GM12878 (cell line): ENCODE data around the gene TIE1. TPM values are rescaled to one million over a fixed set of nuclear protein-coding genes. Genes with fewer than 3 reads are reported as not detected.

ENCODE experiments used
- ATAC-seq: fragments of 200-7000 bp; cut with Tn5 transposase; 3 replicates; pipeline ENCODE4 v1.9.1; 2020; ENCODE audit warnings: mild to moderate bottlenecking, moderate library complexity
- BruUV-seq: library from RNA; stranded (reverse); fragments of 400-500 nt; replicated peaks from 2 replicates; lab custom pipeline; 2021; lab: Mats Ljungman, UMichigan
- CTCF ChIA-PET: fragments of 300-600 bp; sonication (Branson Sonifier 250); formaldehyde crosslinking; extraction: SDS; loops from one replicate; lab custom pipeline; 2021; ENCODE audit warnings: inconsistent platforms; lab: Yijun Ruan, JAX
- POLR2A ChIA-PET: fragments of 350-600 bp; formaldehyde crosslinking; extraction: SDS; loops from one replicate; lab custom pipeline; 2021; ENCODE audit warnings: inconsistent platforms; lab: Charles Lee
- RAD21 ChIA-PET: fragments of 300-600 bp; sonication (Branson Sonifier 250); formaldehyde crosslinking; loops from one replicate; lab custom pipeline; 2023; ENCODE audit warnings: antibody characterized with exemption; ENCODE audit not compliant: unreplicated experiment; lab: Charles Lee
- SMC1A ChIA-PET: fragments of 300-600 bp; sonication (Branson Sonifier 250); formaldehyde crosslinking; loops from one replicate; lab custom pipeline; 2023; ENCODE audit not compliant: unreplicated experiment, uncharacterized antibody; lab: Charles Lee
- DNase-seq: peaks from one replicate; pipeline ENCODE4 v3.0.0-alpha.2; 2011; ENCODE audit warnings: low read depth, low spot score
- FAIRE-seq: peaks from 3 replicates; lab custom pipeline; 2011; peaks lifted over from hg19 to GRCh38; lab: Jason Lieb, UNC
- H2AFZ ChIP-seq: 2 replicates; pipeline ENCODE4 v1.6.0; 2011; ENCODE audit warnings: low read depth, low read length, control low read depth; ENCODE audit not compliant: control insufficient read depth
- H3K27ac ChIP-seq: 2 replicates; pipeline ENCODE4 v1.5.1; 2011; ENCODE audit warnings: control low read depth; ENCODE audit not compliant: control insufficient read depth, insufficient read depth
- H3K27me3 ChIP-seq, 2 experiments: replicated peaks in 1 of 2; 2 replicates each; pipeline versions ENCODE4 v1.6.0 to v1.6.1; 2011; ENCODE audit warnings: low read length in 1 of 2; ENCODE audit not compliant: control insufficient read depth in 2 of 2, insufficient read depth in 2 of 2
- H3K36me3 ChIP-seq, 2 experiments: 2 replicates each; pipeline ENCODE4 v1.5.1; 2011; ENCODE audit warnings: low read length in 1 of 2; ENCODE audit not compliant: control insufficient read depth in 2 of 2, insufficient read depth in 2 of 2
- H3K4me1 ChIP-seq: 2 replicates; pipeline ENCODE4 v1.6.1; 2011; ENCODE audit warnings: mild to moderate bottlenecking, low read length, moderate library complexity, mixed read lengths; ENCODE audit not compliant: control insufficient read depth, insufficient read depth
- H3K4me2 ChIP-seq: 2 replicates; pipeline ENCODE4 v1.6.0; 2011; ENCODE audit warnings: control low read depth; ENCODE audit not compliant: control insufficient read depth, insufficient read depth
- H3K4me3 ChIP-seq: fragments of 200-600 bp; sonication (generic); 2 replicates; pipeline ENCODE4 v1.5.1; 2016
- H3K79me2 ChIP-seq: 2 replicates; pipeline ENCODE4 v1.6.0; 2011; ENCODE audit warnings: low read length; ENCODE audit not compliant: control insufficient read depth, insufficient read depth
- H3K9ac ChIP-seq: 2 replicates; pipeline ENCODE4 v1.8.0; 2011; ENCODE audit warnings: low read length, control low read depth, mixed read lengths; ENCODE audit not compliant: control insufficient read depth, insufficient read depth
- H3K9me3 ChIP-seq: replicated peaks from 3 replicates; pipeline ENCODE4 v1.5.1; 2011; ENCODE audit warnings: mild to moderate bottlenecking, low read length; ENCODE audit not compliant: control insufficient read depth, insufficient read depth
- H4K20me1 ChIP-seq: 2 replicates; pipeline ENCODE4 v1.6.0; 2011; ENCODE audit not compliant: control insufficient read depth, insufficient read depth
- GATAD2B ChIP-seq: fragments of 450-650 bp; conservative IDR thresholded peaks from 2 replicates; pipeline ENCODE4 v1.6.1; 2017; ENCODE audit warnings: low read depth, mild to moderate bottlenecking, moderate library complexity
- IRF5 ChIP-seq: fragments of 450-650 bp; IDR thresholded peaks from 2 replicates; pipeline ENCODE4 v1.6.1; 2017; ENCODE audit warnings: borderline replicate concordance
- JUNB ChIP-seq: IDR thresholded peaks from 2 replicates; pipeline ENCODE4 v1.6.1; 2016; ENCODE audit warnings: antibody characterized with exemption, mild to moderate bottlenecking
- MYC ChIP-seq: IDR thresholded peaks from 2 replicates; pipeline ENCODE4 v1.6.1; 2011; ENCODE audit warnings: mild to moderate bottlenecking, low read length, moderate library complexity, inconsistent platforms; ENCODE audit not compliant: insufficient read depth, insufficient replicate concordance, insufficient read length, severe bottlenecking
- NR2F1 ChIP-seq: fragments of 450-650 bp; conservative IDR thresholded peaks from 2 replicates; pipeline ENCODE4 v1.6.1; 2017; ENCODE audit warnings: mild to moderate bottlenecking
- POLR2A ChIP-seq: IDR thresholded peaks from 2 replicates; pipeline ENCODE4 v1.6.1; 2011; ENCODE audit warnings: low read depth, mild to moderate bottlenecking, low read length
- RAD51 ChIP-seq: fragments of 450-650 bp; IDR thresholded peaks from 2 replicates; pipeline ENCODE4 v1.6.1; 2016; ENCODE audit warnings: moderate library complexity, mild to moderate bottlenecking, inconsistent platforms
- RBBP5 ChIP-seq: fragments of 200-600 bp; sonication (generic); conservative IDR thresholded peaks from 2 replicates; pipeline ENCODE4 v1.6.1; 2016
- RCOR1 ChIP-seq: conservative IDR thresholded peaks from 2 replicates; pipeline ENCODE4 v1.6.1; 2012; ENCODE audit warnings: low read depth, low read length, improper control_type of control experiment
- WRNIP1 ChIP-seq: IDR thresholded peaks from 2 replicates; pipeline ENCODE4 v1.6.1; 2011; ENCODE audit warnings: low read depth, low read length, improper control_type of control experiment, borderline replicate concordance
- YBX1 ChIP-seq: fragments of 450-650 bp; IDR thresholded peaks from 2 replicates; pipeline ENCODE4 v1.6.1; 2016; ENCODE audit warnings: antibody characterized with exemption
- ZNF207 ChIP-seq: fragments of 450-650 bp; IDR thresholded peaks from 2 replicates; pipeline ENCODE4 v1.6.1; 2014; ENCODE audit warnings: antibody characterized with exemption, mild to moderate bottlenecking, borderline replicate concordance
- WGBS: methylation state at CpG from one replicate; pipeline ENCODE4 v1.1.6; 2016; ENCODE audit warnings: low lambda C conversion rate; ENCODE audit not compliant: insufficient replicate concordance, insufficient coverage; ENCODE audit errors: missing lambda C conversion rate; 5-methylcytosine and 5-hydroxymethylcytosine counted together
- in situ Hi-C: fragments of 300-500 bp; cut with MboI; formaldehyde crosslinking; loops from 9 replicates; pipeline ENCODE4 v1.14.3; 2018; ENCODE audit warnings: mixed read lengths
- intact Hi-C: fragments of 100-400 bp; cut with micrococcal nuclease; formaldehyde crosslinking; loops from one replicate; pipeline ENCODE4 v1.14.2; 2022; ENCODE audit not compliant: unreplicated experiment
- polyA plus RNA-seq, 11 experiments: library from polyadenylated mRNA; depleted of rRNA in 4 of 11; unstranded in 6 of 11; stranded (reverse) in 5 of 11; fragments of >200 nt; fragmentation: Nextera tagmentation in 4 of 11; fragmentation: Illumina TruSeq in 1 of 11; extraction: Ambion mirVana in 4 of 11; extraction: Trizol in 1 of 11; gene quantifications; 1 replicate in 1 of 11; 2 replicates in 10 of 11; pipeline versions ENCODE4 v1.2.1 to v1.2.3, GENCODE V29; 2011 to 2016; ENCODE audit warnings: inconsistent platforms in 2 of 11, missing spikeins in 2 of 11, low read depth in 1 of 11
- total RNA-seq, 4 experiments: library from RNA; depleted of rRNA in 3 of 4; stranded (reverse); fragments of >200 nt in 3 of 4; fragmentation: Illumina TruSeq in 1 of 4; extraction: Trizol in 1 of 4; gene quantifications; 2 replicates each; pipeline versions ENCODE4 v1.2.1 to v1.2.3, GENCODE V29; 2013 to 2021
- TF ChIP-seq, protein P1 (sequence below): fragments of 150-350 bp; IDR thresholded peaks from 2 replicates; pipeline ENCODE4 v1.6.1; 2014; ENCODE audit warnings: mild to moderate bottlenecking, low read depth, low read length
- TF ChIP-seq, protein P2 (sequence below): fragments of 450-650 bp; IDR thresholded peaks from 2 replicates; pipeline ENCODE4 v1.6.1; 2018; ENCODE audit warnings: mild to moderate bottlenecking, low read depth, moderate library complexity; ENCODE audit not compliant: partially characterized antibody
- TF ChIP-seq, protein P3 (sequence below): IDR thresholded peaks from 2 replicates; pipeline ENCODE4 v1.6.1; 2012; ENCODE audit warnings: low read depth, low read length, improper control_type of control experiment

Gene TIE1
- total and polyA plus RNA-seq, 10 of the 15 experiments (the other 5 are each of a cell fraction or from before 2014, with no cell fraction given) = 0.26 to 3.9 (median 1.3) TPM

GRCh38 chr1:43322506-43322905 is 21.7 kb downstream of the TIE1 start:
- Histone ChIP-seq H4K20me1 (no peaks in the 10 kb centered on the region), H3K27me3 (no peaks in the 10 kb centered on the region), H3K4me1 (no peaks in the 10 kb centered on the region), H3K4me3 (no peak overlapping the region), H3K36me3 (no peaks in the 10 kb centered on the region), H3K27ac (no peak overlapping the region), H3K4me2 (no peak overlapping the region), H3K79me2 (no peaks in the 10 kb centered on the region), H3K9me3 (no peaks in the 10 kb centered on the region; the same call in 1 of the 3 replicates), H3K9ac (no peak overlapping the region), H2AFZ (no peak overlapping the region)
- FAIRE-seq (no peak), ATAC-seq (no peak), DNase-seq (no peak)
- ChIA-PET CTCF (no interaction called here), RAD21 (no interaction called here), SMC1A (interaction anchor here (0.9 kb wide), 1 partner anchor 36 kb away, joined by 3 read pairs; no protein-coding TSS in a partner anchor), POLR2A (no interaction called here)
- intact Hi-C loops = no loop called here
- WGBS = 58% methylated on average over 5 of the region's 5 CpGs
- no TSS peak for BruUV-seq
- in situ Hi-C loops = no loop called here
- TF ChIP-seq GATAD2B (no peak), JUNB (no peak), ZNF207 (no peak), IRF5 (no peak), RBBP5 (no peak), NR2F1 (no peak), MYC (no peak), POLR2A (no peak), WRNIP1 (no peak), RCOR1 (no peak), RAD51 (no peak), YBX1 (no peak)
- TF ChIP-seq, protein P1, sequence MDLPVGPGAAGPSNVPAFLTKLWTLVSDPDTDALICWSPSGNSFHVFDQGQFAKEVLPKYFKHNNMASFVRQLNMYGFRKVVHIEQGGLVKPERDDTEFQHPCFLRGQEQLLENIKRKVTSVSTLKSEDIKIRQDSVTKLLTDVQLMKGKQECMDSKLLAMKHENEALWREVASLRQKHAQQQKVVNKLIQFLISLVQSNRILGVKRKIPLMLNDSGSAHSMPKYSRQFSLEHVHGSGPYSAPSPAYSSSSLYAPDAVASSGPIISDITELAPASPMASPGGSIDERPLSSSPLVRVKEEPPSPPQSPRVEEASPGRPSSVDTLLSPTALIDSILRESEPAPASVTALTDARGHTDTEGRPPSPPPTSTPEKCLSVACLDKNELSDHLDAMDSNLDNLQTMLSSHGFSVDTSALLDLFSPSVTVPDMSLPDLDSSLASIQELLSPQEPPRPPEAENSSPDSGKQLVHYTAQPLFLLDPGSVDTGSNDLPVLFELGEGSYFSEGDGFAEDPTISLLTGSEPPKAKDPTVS = no peak
- TF ChIP-seq, protein P2, sequence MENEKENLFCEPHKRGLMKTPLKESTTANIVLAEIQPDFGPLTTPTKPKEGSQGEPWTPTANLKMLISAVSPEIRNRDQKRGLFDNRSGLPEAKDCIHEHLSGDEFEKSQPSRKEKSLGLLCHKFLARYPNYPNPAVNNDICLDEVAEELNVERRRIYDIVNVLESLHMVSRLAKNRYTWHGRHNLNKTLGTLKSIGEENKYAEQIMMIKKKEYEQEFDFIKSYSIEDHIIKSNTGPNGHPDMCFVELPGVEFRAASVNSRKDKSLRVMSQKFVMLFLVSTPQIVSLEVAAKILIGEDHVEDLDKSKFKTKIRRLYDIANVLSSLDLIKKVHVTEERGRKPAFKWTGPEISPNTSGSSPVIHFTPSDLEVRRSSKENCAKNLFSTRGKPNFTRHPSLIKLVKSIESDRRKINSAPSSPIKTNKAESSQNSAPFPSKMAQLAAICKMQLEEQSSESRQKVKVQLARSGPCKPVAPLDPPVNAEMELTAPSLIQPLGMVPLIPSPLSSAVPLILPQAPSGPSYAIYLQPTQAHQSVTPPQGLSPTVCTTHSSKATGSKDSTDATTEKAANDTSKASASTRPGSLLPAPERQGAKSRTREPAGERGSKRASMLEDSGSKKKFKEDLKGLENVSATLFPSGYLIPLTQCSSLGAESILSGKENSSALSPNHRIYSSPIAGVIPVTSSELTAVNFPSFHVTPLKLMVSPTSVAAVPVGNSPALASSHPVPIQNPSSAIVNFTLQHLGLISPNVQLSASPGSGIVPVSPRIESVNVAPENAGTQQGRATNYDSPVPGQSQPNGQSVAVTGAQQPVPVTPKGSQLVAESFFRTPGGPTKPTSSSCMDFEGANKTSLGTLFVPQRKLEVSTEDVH = no peak
- TF ChIP-seq, protein P3, sequence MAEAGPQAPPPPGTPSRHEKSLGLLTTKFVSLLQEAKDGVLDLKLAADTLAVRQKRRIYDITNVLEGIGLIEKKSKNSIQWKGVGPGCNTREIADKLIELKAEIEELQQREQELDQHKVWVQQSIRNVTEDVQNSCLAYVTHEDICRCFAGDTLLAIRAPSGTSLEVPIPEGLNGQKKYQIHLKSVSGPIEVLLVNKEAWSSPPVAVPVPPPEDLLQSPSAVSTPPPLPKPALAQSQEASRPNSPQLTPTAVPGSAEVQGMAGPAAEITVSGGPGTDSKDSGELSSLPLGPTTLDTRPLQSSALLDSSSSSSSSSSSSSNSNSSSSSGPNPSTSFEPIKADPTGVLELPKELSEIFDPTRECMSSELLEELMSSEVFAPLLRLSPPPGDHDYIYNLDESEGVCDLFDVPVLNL = no peak
